ENCODE results near the gene ZNHIT1.
A peak's percentile ranks its signal among the peaks of the same experiment; 100 is the strongest.

Gene ZNHIT1

GRCh38 chr7:101207459-101207858, 10.5 kb upstream of the ZNHIT1 start:
- no peak for DNase-seq (ENCODE audit: low read depth)
- TF ChIP-seq CTCF (IDR thresholded peaks at IDR 0.05; ENCODE audit: insufficient read depth, low read depth, low read length, missing control alignments), result no peak

DNA sequence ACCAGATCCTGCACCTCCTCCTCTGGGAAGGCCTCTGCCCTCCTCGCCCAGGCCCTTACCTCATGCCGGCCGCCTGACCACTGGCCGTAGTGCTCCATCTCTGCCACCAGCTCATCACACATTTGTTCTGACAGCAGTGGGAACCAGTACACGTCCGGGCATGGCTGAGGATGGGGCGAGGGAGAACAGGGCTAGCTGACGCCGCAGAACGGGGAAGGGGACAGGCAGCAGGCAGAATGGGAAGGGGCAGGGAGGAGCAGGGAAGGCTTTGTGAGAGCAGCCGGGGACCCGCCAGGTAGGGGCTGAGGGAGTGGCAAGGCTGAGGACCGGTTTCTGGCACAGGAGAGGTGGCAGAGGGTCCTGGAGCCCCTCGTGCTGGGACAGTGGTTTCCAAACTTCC, 9.2 kb upstream of the ZNHIT1 start:
- TF ChIP-seq CTCF (IDR thresholded peaks at IDR 0.05; ENCODE audit: insufficient read depth, low read depth, low read length, missing control alignments), result no peak
- DNase-seq (ENCODE audit: low read depth), result no peak
- no peak overlapping the region for H3K4me3 ChIP-seq (ENCODE audit: low read depth, low read length)

More at GRCh38 chr7:101207459-101207858, 10.5 kb upstream of the ZNHIT1 start:
- no peak overlapping the region for H3K4me3 ChIP-seq (ENCODE audit: low read depth, low read length)

DNA sequence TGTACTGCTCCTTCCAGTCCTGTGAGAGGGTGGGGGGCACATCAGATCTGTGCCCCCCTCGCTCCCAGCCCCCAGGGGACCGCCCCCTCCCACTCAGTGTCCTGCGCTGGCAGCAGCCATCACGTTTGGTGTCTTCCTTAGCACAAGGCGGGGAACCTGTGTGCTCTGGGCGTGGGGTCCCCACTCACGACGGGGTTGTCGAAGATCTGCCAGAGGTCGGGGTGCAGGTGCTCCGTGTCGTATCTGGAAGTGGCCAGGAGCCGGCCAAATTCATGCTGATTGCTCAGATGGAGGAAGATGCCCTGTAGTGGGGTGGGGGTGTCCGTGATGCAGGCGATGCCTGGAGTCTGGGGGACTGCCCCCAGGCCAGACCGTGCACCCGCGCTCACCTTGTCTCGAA, 7.8 kb upstream of the ZNHIT1 start:
- DNase-seq (ENCODE audit: low read depth), result no peak
- no peak overlapping the region for H3K4me3 ChIP-seq (ENCODE audit: low read depth, low read length)

DNA sequence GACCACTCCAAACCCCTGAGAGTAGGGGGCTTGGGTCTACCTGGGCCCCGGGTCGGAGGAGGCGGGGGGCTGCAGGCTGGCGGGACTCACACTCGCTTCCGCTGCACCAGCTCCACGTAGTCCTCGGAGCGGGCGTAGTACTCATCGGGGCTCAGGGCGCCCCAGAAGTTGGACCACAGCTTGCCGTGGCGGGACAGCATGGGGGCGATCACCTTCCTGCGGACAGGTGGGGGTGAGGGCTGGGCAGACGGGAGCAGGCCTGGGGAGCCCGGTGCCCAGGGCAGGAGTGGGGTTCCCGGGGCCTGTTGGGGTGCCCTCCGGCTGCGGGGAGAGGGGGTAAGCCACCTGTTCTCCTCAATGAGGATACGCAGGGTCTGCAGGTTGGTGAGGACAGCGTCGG, 6.5 kb upstream of the ZNHIT1 start:
- no peak for DNase-seq (ENCODE audit: low read depth)
- no peak overlapping the region for H3K4me3 ChIP-seq (ENCODE audit: low read depth, low read length)
- TF ChIP-seq CTCF (IDR thresholded peaks at IDR 0.05; ENCODE audit: insufficient read depth, low read depth, low read length, missing control alignments), result no peak

More for the DNA sequence above, 7.8 kb upstream of the ZNHIT1 start:
- TF ChIP-seq CTCF (IDR thresholded peaks at IDR 0.05; ENCODE audit: insufficient read depth, low read depth, low read length, missing control alignments), result no peak

DNA sequence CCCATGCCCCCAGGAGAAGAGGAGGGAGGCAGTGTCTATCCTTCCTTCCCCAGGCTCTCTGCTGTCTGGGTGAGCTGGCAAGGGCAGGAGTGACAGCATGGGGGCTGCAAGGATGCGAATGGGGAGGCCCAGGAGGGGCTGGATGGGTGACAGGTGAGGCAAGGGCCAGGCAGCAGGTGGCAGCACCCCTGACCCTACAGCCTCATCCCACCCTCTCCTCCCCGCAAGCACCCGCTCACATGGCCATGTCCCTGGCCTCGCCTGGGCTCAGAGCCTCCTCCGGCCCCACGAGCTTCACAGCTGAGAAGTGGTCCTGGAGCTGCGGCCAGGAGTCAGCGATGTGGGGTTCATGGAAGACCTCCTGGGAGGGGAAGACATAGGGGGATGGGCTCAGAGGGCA, 6.0 kb upstream of the ZNHIT1 start:
- no peak for DNase-seq (ENCODE audit: low read depth)
- no peak for TF ChIP-seq CTCF (IDR thresholded peaks at IDR 0.05; ENCODE audit: insufficient read depth, low read depth, low read length, missing control alignments)

GRCh38 chr7:101216001-101216859, 1.7 kb upstream of the ZNHIT1 start:
- H3K4me3 ChIP-seq (ENCODE audit: low read depth, low read length), result peak overlapping the region; percentile 96
- DNase-seq (ENCODE audit: low read depth), result peak; percentile 21
- no peak for TF ChIP-seq CTCF (IDR thresholded peaks at IDR 0.05; ENCODE audit: insufficient read depth, low read depth, low read length, missing control alignments)

More for the DNA sequence above, 6.0 kb upstream of the ZNHIT1 start:
- no peak overlapping the region for H3K4me3 ChIP-seq (ENCODE audit: low read depth, low read length)
